Osteoblast (primary cell): Measurements from ENCODE around the gene SPOPL. TPM values are rescaled to one million over a fixed set of nuclear protein-coding genes. Genes with fewer than 3 reads are reported as not detected.

Experiments used
- DNase-seq: peaks from one replicate; pipeline ENCODE4 v3.0.0; 2011; ENCODE audit warnings: low spot score, mixed read lengths; ENCODE audit not compliant: insufficient read length; ENCODE audit errors: missing footprints
- H2AFZ ChIP-seq: 2 replicates; pipeline ENCODE4 v1.6.0; 2011; ENCODE audit warnings: mild to moderate bottlenecking, low read length
- H3K27ac ChIP-seq: 2 replicates; pipeline ENCODE4 v1.5.1; 2011; ENCODE audit warnings: mild to moderate bottlenecking, low read depth, low read length, moderate library complexity
- H3K27me3 ChIP-seq: 2 replicates; pipeline ENCODE4 v1.6.0; 2012; ENCODE audit warnings: mild to moderate bottlenecking, control low read depth, inconsistent platforms, low read length, moderate library complexity; ENCODE audit not compliant: insufficient read depth
- H3K36me3 ChIP-seq: 2 replicates; pipeline ENCODE4 v1.5.1; 2011; ENCODE audit warnings: mild to moderate bottlenecking, low read length, control low read depth, moderate library complexity; ENCODE audit not compliant: insufficient read depth
- H3K4me1 ChIP-seq: 2 replicates; pipeline ENCODE4 v1.5.1; 2011; ENCODE audit warnings: mild to moderate bottlenecking, low read length, control low read depth, moderate library complexity; ENCODE audit not compliant: insufficient read depth
- H3K4me2 ChIP-seq: 2 replicates; pipeline ENCODE4 v1.6.0; 2011; ENCODE audit warnings: mild to moderate bottlenecking, low read length; ENCODE audit not compliant: insufficient read depth
- H3K4me3 ChIP-seq: fragments of 200-600 bp; sonication (generic); 3 replicates; pipeline ENCODE4 v1.5.1; 2012; ENCODE audit warnings: mild to moderate bottlenecking, low read length, inconsistent platforms; ENCODE audit not compliant: insufficient read depth
- H3K79me2 ChIP-seq: 2 replicates; pipeline ENCODE4 v1.6.0; 2012; ENCODE audit warnings: mild to moderate bottlenecking, low read length, control low read depth, inconsistent platforms; ENCODE audit not compliant: insufficient read depth
- H3K9me3 ChIP-seq: 2 replicates; pipeline ENCODE4 v1.5.1; 2011; ENCODE audit warnings: low read depth, low read length, control low read depth
- H4K20me1 ChIP-seq: 2 replicates; pipeline ENCODE4 v1.6.0; 2012; ENCODE audit warnings: mild to moderate bottlenecking, low read length, control low read depth; ENCODE audit not compliant: insufficient read depth
- total RNA-seq: library from RNA; depleted of rRNA; stranded (reverse); fragments of >200 nt; gene quantifications from 2 replicates; pipeline ENCODE4 v1.2.3, GENCODE V29; 2012
- TF ChIP-seq, protein P1 (sequence below): IDR thresholded peaks from 2 replicates; pipeline ENCODE4 v1.5.1; 2011; ENCODE audit warnings: mild to moderate bottlenecking, low read depth, low read length, moderate library complexity; ENCODE audit errors: extremely low read depth

Gene SPOPL
- total RNA-seq, 1 donor, result 23.5 TPM

DNA sequence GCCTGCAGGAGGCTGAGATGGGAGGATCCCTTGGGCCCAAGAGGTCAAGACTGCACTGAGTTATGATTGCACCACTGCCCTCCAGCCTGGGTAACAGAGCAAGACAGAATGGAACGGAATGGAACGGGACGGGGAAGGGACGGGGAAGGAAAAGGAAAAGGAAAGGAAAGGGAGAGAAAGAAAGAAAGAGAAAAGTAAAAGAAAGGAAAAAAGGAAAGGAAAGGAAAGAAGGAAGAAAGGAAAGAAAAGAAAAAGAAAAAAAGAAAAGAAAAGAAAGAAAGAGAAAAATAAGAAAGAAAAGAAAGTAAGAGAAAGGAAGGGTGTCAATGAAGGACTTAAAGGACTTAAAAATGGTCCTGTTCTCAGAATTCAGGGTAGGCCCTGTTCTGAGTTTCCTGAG, 4.3 kb upstream of the SPOPL start:
- no peaks in the 10 kb centered on the region for H4K20me1 ChIP-seq
- DNase-seq, result no peak
- no peak overlapping the region for H2AFZ ChIP-seq
- no peaks in the 10 kb centered on the region for H3K36me3 ChIP-seq
- no peaks in the 10 kb centered on the region for H3K9me3 ChIP-seq
- peaks cover 6% of the 10 kb centered on the region for H3K4me1 ChIP-seq
- peaks cover 13% of the 10 kb centered on the region for H3K79me2 ChIP-seq
- no peak overlapping the region for H3K27ac ChIP-seq
- H3K4me3 ChIP-seq, result no peak overlapping the region
- no peaks in the 10 kb centered on the region for H3K27me3 ChIP-seq
- TF ChIP-seq, protein P1, sequence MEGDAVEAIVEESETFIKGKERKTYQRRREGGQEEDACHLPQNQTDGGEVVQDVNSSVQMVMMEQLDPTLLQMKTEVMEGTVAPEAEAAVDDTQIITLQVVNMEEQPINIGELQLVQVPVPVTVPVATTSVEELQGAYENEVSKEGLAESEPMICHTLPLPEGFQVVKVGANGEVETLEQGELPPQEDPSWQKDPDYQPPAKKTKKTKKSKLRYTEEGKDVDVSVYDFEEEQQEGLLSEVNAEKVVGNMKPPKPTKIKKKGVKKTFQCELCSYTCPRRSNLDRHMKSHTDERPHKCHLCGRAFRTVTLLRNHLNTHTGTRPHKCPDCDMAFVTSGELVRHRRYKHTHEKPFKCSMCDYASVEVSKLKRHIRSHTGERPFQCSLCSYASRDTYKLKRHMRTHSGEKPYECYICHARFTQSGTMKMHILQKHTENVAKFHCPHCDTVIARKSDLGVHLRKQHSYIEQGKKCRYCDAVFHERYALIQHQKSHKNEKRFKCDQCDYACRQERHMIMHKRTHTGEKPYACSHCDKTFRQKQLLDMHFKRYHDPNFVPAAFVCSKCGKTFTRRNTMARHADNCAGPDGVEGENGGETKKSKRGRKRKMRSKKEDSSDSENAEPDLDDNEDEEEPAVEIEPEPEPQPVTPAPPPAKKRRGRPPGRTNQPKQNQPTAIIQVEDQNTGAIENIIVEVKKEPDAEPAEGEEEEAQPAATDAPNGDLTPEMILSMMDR, result no peak
- no peak overlapping the region for H3K4me2 ChIP-seq

DNA sequence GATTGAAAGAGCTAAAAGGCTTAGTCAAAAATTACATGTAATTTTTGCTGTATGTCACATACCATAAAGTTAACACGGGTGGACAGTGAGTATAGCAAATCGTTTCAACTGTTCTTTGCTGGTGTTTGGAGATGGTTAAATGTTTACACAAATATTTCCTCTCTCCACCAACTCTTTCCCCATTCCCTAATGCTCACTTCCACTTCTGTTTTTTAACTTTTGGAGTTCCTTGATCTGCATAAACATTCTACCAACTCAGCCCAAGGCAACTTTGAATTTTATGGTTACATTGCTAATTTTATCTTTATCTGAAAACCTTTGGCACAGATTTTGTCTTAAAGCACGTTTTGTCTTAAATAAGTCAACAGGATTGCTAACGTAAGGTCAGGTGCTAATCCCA, 1.9 kb upstream of the SPOPL start:
- no peak overlapping the region for H3K4me2 ChIP-seq
- H4K20me1 ChIP-seq, result peaks cover 17% of the 10 kb centered on the region
- peaks cover 21% of the 10 kb centered on the region for H3K4me1 ChIP-seq
- no peaks in the 10 kb centered on the region for H3K36me3 ChIP-seq
- H3K79me2 ChIP-seq, result peaks cover 35% of the 10 kb centered on the region
- no peak for DNase-seq
- H2AFZ ChIP-seq, result no peak overlapping the region
- H3K9me3 ChIP-seq, result no peaks in the 10 kb centered on the region
- H3K27ac ChIP-seq, result no peak overlapping the region
- no peaks in the 10 kb centered on the region for H3K27me3 ChIP-seq
- TF ChIP-seq, protein P1, result no peak
- no peak overlapping the region for H3K4me3 ChIP-seq

DNA sequence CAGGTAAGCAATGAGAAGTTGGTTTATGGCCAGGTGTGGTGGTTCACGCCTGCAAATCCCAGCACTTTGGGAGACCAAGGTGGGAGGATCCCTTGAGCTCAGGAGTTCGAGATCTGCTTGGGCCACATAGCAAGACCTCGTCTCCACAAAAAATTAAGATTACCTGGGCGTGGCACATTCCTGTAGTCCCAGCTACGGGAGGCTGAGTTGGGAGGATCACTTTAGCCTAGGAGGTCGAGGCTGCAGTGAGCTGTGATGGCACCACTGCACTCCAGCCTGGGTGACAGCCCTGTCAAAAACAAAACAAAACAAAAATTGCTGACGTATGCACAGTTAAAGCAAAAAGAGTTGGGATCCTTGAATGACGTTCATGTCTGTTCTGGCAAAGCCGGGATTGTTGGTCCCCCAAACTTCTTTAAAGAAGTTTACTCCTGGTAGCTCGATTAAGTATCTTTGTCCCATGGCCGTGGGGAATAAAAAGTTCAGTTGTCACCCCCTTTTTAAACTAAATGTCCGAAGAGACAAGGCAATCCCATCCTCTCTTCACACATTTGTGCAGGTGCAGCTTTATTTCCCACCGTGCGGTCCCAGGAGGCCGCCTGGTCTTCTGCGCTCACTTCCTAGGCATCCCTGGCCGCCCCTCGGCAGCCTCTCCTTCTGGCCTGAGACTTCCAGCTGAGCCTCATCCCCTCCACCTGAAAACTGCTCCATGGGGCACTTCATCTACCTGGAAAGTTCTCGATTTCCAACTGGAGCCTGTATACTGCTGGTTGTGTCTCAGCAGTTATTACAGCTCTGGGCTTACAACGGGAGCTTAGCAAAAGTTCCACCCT, 762 bp upstream of the SPOPL start:
- peak; percentile 70 for DNase-seq
- peaks cover 21% of the 10 kb centered on the region for H3K4me1 ChIP-seq
- H3K79me2 ChIP-seq, result peaks cover 41% of the 10 kb centered on the region
- H2AFZ ChIP-seq, result peak overlapping the region; percentile 99
- no peaks in the 10 kb centered on the region for H3K36me3 ChIP-seq
- TF ChIP-seq, protein P1, result no peak
- no peaks in the 10 kb centered on the region for H3K27me3 ChIP-seq
- peaks cover 21% of the 10 kb centered on the region for H4K20me1 ChIP-seq
- H3K4me3 ChIP-seq, result peak overlapping the region; percentile 89
- H3K9me3 ChIP-seq, result no peaks in the 10 kb centered on the region
- peak overlapping the region; percentile 88 for H3K4me2 ChIP-seq
- H3K27ac ChIP-seq, result peak overlapping the region; percentile 81

DNA sequence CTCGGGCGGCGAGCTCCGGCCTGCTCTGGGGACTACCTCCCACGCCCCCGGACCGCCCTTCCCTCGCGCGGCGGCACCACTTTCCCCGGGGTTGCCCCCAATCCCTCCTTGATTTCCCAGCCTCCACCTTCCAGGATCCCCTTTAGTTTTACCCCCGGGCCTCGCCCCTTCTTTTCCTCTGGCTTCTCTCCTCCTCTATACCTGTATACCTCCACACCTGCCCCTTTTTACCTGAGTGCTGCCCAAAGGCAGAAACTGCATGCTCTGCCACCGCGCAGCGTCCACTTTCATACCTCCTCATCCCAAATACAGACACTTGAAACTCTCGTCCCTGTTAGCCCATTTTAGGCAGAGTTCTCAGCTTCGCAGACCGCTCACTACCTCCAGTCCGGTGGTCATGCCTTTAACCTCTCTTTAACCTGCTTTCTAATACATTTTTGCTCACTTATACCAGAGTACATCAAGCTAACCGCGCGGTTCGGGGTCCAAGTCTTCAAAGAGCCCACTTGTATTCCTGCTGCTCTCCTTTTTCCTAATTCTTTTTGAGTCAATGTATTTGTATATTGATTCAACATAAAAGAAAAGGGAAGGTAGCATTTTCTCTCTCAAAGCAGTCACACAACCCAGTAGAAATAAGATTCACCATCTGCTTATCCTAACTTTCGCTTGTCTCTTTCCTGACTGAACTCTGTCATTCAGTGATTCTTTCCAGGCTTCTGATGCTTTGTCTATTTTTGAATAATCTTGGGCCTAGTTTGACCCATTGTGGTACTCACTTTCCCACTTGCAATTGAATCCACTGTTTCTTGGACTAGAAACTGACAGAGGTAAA, 901 bp downstream of the SPOPL start:
- Histone ChIP-seq H4K20me1 (peaks cover 29% of the 10 kb centered on the region), H2AFZ (peak overlapping the region; percentile 42), H3K36me3 (no peaks in the 10 kb centered on the region), H3K4me1 (peaks cover 21% of the 10 kb centered on the region), H3K27me3 (no peaks in the 10 kb centered on the region), H3K79me2 (peaks cover 56% of the 10 kb centered on the region), H3K9me3 (no peaks in the 10 kb centered on the region), H3K4me2 (peak overlapping the region; percentile 89), H3K27ac (peak overlapping the region; percentile 26), H3K4me3 (peak overlapping the region; percentile 89)
- TF ChIP-seq, protein P1, result no peak
- no peak for DNase-seq
